HG02884 (cell line): ENCODE results near the gene OPN1MW2.
A peak's percentile ranks its signal among the peaks of the same experiment; 100 is the strongest.
"Not testable (repeated sequence)": the region's sequence is repeated elsewhere in the genome, so short reads cannot be mapped to it uniquely, and the experiment has no call there.

ENCODE experiments used
- ATAC-seq: cut with Tn5 transposase; IDR thresholded peaks from one replicate; pipeline ENCODE4 v1.9.1; 2021; ENCODE audit warnings: mild to moderate bottlenecking, moderate library complexity; ENCODE audit not compliant: unreplicated experiment

The OPN1MW2 gene

DNA sequence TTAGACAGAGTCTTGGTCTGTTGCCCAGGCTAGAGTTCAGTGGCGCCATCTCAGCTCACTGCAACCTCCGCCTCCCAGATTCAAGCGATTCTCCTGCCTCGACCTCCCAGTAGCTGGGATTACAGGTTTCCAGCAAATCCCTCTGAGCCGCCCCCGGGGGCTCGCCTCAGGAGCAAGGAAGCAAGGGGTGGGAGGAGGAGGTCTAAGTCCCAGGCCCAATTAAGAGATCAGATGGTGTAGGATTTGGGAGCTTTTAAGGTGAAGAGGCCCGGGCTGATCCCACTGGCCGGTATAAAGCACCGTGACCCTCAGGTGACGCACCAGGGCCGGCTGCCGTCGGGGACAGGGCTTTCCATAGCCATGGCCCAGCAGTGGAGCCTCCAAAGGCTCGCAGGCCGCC is at the start of gene OPN1MW2:
TSS of gene OPN1MW2 (plus strand) at position 301 of the 400 bp plus-strand sequence. CDS start at position 361, 60 bp downstream.
- ATAC-seq, result not testable (repeated sequence)

- not testable (repeated sequence) for ATAC-seq
Observed at GRCh38 chrX:154172535-154172943, 47.0 kb upstream of the OPN1MW2 start.

GRCh38 chrX:154174356-154174755 is 45.2 kb upstream of the OPN1MW2 start:
- not testable (repeated sequence) for ATAC-seq

DNA sequence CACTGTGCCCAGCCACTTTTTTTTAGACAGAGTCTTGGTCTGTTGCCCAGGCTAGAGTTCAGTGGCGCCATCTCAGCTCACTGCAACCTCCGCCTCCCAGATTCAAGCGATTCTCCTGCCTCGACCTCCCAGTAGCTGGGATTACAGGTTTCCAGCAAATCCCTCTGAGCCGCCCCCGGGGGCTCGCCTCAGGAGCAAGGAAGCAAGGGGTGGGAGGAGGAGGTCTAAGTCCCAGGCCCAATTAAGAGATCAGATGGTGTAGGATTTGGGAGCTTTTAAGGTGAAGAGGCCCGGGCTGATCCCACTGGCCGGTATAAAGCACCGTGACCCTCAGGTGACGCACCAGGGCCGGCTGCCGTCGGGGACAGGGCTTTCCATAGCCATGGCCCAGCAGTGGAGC is 37.3 kb upstream of the OPN1MW2 start, which contains the start of gene OPN1MW:
TSS of gene OPN1MW (plus strand) at position 301 of the 400 bp plus-strand sequence. CDS start at position 383, 82 bp downstream.
- ATAC-seq, result not testable (repeated sequence)

- not testable (repeated sequence) for ATAC-seq
Observed at GRCh38 chrX:154183794-154184193, 35.8 kb upstream of the OPN1MW2 start.

- ATAC-seq, result not testable (repeated sequence)
Observed at GRCh38 chrX:154192846-154193245, 26.7 kb upstream of the OPN1MW2 start.

GRCh38 chrX:154194316-154194715 is 25.2 kb upstream of the OPN1MW2 start:
- ATAC-seq, result not testable (repeated sequence)

DNA sequence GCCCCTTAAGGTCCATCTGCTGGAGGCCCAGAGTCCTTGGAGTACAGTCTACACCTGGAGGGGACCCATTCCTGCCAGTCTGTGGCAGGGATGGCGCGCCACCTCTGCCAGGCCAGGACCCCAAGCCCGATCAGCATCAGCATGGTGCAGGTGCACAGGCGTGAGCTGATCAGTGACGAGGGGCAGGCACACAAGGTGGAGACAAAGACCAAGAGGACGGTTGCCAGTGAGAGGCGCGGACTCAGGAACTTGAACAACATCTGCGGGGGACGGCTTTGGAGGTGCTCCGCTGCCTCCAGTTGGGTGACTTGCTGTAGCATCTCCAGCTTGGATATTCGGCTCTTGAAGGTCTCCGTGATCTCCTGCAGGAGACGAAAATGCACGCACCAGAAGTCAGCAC is 23.1 kb upstream of the OPN1MW2 start:
- ATAC-seq, result not testable (repeated sequence)

DNA sequence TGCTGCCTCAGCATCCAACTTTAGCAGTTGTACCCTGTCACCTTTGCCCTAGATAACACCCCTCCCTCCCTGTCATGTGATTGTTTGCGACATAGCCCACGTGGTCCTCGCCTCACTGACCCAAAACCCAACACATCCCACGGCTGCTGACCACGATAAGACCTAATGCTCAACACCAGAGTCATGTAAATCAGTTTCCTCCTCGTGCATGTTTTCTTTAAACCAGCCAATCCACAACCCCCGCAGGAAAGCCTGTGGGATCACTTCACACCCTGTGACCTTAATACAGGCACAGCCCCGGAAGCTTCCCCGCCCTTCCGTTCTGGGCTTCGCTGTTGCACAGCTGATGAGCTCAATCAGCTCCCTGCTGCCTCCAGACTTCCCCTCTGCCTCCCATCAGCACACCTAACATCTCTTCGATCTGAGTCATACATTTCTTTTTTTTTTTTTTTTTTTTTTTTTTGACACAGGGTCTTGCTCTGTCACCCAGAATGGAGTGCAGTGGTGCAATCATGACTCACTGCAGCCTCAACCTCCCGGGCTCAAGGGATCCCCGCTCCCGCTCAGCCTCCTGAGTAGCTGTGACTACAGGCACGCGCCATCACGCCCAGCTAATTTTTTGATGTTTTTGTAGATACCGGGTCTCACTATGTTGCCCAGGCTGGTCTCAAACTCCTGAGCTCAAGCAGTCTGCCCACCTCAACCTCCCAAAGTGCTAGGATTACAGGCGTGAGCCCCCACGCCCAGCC is 9.7 kb upstream of the OPN1MW2 start:
- peak; percentile 78 for ATAC-seq

GRCh38 chrX:154211057-154211456 is 8.5 kb upstream of the OPN1MW2 start:
- ATAC-seq, result not testable (repeated sequence)

DNA sequence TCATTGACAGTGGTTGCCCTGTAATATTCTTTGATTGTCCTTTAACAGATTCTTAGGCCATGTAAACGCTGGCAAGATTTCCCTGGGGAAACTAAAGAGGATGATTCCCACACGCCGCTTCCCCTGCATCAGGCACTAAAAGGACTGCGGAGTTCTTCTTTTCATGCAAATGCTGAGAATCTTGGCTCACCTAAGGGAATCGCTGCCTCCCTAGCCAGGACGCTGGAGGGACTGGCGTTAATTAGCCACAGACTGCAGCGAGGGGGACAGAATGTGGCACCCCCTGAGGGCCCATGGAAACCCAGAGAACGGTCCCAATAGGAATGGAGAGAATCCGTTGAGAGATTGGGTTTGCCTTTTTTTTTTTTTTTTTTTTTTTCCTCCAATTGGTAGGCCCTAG is 8.1 kb upstream of the OPN1MW2 start:
- ATAC-seq, result not testable (repeated sequence)

DNA sequence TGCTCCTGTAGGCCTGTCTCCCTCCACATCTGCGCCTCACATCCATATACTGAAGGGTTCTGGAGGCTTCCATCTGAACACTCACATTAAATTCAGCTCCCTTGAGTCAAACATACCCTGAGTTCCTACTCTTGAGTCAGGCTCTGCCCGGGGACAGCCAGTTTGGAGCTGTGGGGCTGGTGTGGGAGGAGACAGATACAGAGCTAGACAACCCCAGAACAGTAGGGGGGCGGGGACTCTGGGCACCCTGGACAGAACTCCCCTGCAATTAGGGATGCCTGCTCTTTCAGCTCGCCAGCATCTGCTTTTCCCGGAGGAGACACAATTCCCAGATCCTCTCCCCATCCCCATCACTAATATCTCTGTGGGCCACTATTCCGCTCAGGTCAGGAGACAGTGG is 5.7 kb downstream of the OPN1MW2 start:
- not testable (repeated sequence) for ATAC-seq

GRCh38 chrX:154226706-154227105 is 7.2 kb downstream of the OPN1MW2 start:
- ATAC-seq, result not testable (repeated sequence)

DNA sequence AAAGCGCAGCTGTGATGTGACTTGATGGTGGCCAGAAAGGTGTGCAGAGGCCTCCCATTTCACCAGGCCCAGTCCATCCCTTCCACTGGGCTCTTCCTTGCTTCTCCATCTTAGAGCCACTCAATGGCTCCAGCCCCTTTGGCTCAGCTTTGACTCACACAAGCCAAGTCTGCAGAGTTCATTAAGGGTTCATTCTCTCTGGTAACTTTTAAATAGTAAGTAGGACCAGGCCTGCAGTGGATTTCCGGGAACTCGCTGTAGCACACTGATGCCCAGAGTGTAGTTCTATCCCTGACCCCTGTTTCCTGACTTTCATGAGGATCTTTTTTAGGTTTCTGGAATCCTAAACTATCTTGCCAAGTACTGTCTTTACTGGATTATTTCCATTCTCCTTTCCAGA is 11.9 kb downstream of the OPN1MW2 start:
- ATAC-seq, result not testable (repeated sequence)

GRCh38 chrX:154233620-154234019 is 14.1 kb downstream of the OPN1MW2 start:
- ATAC-seq, result not testable (repeated sequence)

- ATAC-seq, result not testable (repeated sequence)
Observed at GRCh38 chrX:154238939-154239559, 19.5 kb downstream of the OPN1MW2 start.

DNA sequence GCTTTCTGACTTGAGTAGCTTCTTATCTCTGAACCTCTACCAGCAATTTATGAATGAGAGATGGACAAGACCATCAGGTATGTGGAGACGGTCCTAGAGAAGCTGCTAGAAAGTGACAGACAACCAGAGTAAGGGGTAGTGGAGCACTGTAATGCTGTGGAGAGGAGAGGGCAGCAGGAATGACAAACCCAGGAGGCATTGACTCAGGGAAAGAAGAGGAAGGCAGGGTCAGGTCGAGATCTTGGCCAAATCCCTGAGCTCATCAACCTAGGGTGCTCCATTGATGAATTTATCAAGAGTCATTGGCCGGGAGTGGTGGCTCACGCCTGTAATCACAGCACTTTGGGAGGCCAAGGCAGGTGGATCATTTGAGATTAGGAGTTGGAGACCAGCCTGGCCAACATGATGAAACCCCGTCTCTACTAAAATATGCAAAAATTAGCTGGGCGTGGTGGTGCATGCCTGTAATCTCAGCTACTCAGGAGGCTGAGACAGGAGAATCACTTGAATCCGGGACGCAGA is 20.5 kb downstream of the OPN1MW2 start:
- ATAC-seq, result not testable (repeated sequence)

GRCh38 chrX:154247377-154248045 is 28.0 kb downstream of the OPN1MW2 start:
- not testable (repeated sequence) for ATAC-seq

- not testable (repeated sequence) for ATAC-seq
Observed at GRCh38 chrX:154248076-154248475, 28.5 kb downstream of the OPN1MW2 start.

- not testable (repeated sequence) for ATAC-seq
Observed at GRCh38 chrX:154257282-154257681, 37.7 kb downstream of the OPN1MW2 start, which contains the start of gene OPN1MW3. Gene OPN1MW3, plus strand, starts transcription at chrX:154257582. Its CDS starts 38 bp downstream, at chrX:154257620.

GRCh38 chrX:154258711-154259110 is 39.2 kb downstream of the OPN1MW2 start:
- not testable (repeated sequence) for ATAC-seq
